Measurements from ENCODE around the gene CGNL1.

The CGNL1 gene

GRCh38 chr15:57375827-57376695 lies at the start of gene CGNL1:
Gene CGNL1 (plus strand): TSS chr15:57376505. CDS start chr15:57438000, 61,495 bp downstream.
- no peak for DNase-seq

- no peak for DNase-seq
These were observed 48.3 kb upstream of the CGNL1 start for GRCh38 chr15:57327985-57328471.

- no peak for DNase-seq
These were observed 47.8 kb upstream of the CGNL1 start for GRCh38 chr15:57328479-57328878.

- DNase-seq: no peak
These were observed 47.4 kb upstream of the CGNL1 start for GRCh38 chr15:57328897-57329296.

GRCh38 chr15:57329582-57330367 lies 46.5 kb upstream of the CGNL1 start:
- DNase-seq: no peak

- DNase-seq: no peak
These were observed 45.5 kb upstream of the CGNL1 start for GRCh38 chr15:57330619-57331340.

GRCh38 chr15:57332326-57332725 lies 44.0 kb upstream of the CGNL1 start:
- DNase-seq: no peak

GRCh38 chr15:57333487-57333886 lies 42.8 kb upstream of the CGNL1 start:
- no peak for DNase-seq

GRCh38 chr15:57334257-57334656 lies 42.0 kb upstream of the CGNL1 start:
- no peak for DNase-seq

- no peak for DNase-seq
These were observed 41.0 kb upstream of the CGNL1 start for GRCh38 chr15:57335293-57335715.

- no peak for DNase-seq
These were observed 40.6 kb upstream of the CGNL1 start for GRCh38 chr15:57335719-57336118.

GRCh38 chr15:57337868-57338411 lies 38.4 kb upstream of the CGNL1 start:
- DNase-seq: no peak

- DNase-seq: no peak
These were observed 37.0 kb upstream of the CGNL1 start for GRCh38 chr15:57339321-57339720.

- no peak for DNase-seq
These were observed 35.5 kb upstream of the CGNL1 start for GRCh38 chr15:57340682-57341259.

GRCh38 chr15:57343048-57343447 lies 33.3 kb upstream of the CGNL1 start:
- no peak for DNase-seq

- no peak for DNase-seq
These were observed 32.8 kb upstream of the CGNL1 start for GRCh38 chr15:57343498-57343897.

GRCh38 chr15:57344282-57344681 lies 32.0 kb upstream of the CGNL1 start:
- no peak for DNase-seq

- no peak for DNase-seq
These were observed 30.7 kb upstream of the CGNL1 start for GRCh38 chr15:57345584-57345983.

- DNase-seq: no peak
These were observed 28.2 kb upstream of the CGNL1 start for GRCh38 chr15:57348081-57348480.

- DNase-seq: no peak
These were observed 23.6 kb upstream of the CGNL1 start for GRCh38 chr15:57352535-57353316.

- DNase-seq: no peak
These were observed 22.9 kb upstream of the CGNL1 start for GRCh38 chr15:57353317-57353804.
